GM12878 (cell line): ENCODE results near the gene CMTM4. TPM values are rescaled to one million over a fixed set of nuclear protein-coding genes. Genes with fewer than 3 reads are reported as not detected.

ENCODE experiments used
- ATAC-seq: fragments of 200-7000 bp; cut with Tn5 transposase; 3 replicates; pipeline ENCODE4 v1.9.1; 2020; ENCODE audit warnings: mild to moderate bottlenecking, moderate library complexity
- BruUV-seq: library from RNA; stranded (reverse); fragments of 400-500 nt; replicated peaks from 2 replicates; lab custom pipeline; 2021; lab: Mats Ljungman, UMichigan
- CTCF ChIA-PET: fragments of 300-600 bp; sonication (Branson Sonifier 250); formaldehyde crosslinking; extraction: SDS; loops from one replicate; lab custom pipeline; 2021; ENCODE audit warnings: inconsistent platforms; lab: Yijun Ruan, JAX
- POLR2A ChIA-PET: fragments of 350-600 bp; formaldehyde crosslinking; extraction: SDS; loops from one replicate; lab custom pipeline; 2021; ENCODE audit warnings: inconsistent platforms; lab: Charles Lee
- RAD21 ChIA-PET: fragments of 300-600 bp; sonication (Branson Sonifier 250); formaldehyde crosslinking; loops from one replicate; lab custom pipeline; 2023; ENCODE audit warnings: antibody characterized with exemption; ENCODE audit not compliant: unreplicated experiment; lab: Charles Lee
- SMC1A ChIA-PET: fragments of 300-600 bp; sonication (Branson Sonifier 250); formaldehyde crosslinking; loops from one replicate; lab custom pipeline; 2023; ENCODE audit not compliant: unreplicated experiment, uncharacterized antibody; lab: Charles Lee
- DNase-seq: peaks from one replicate; pipeline ENCODE4 v3.0.0-alpha.2; 2011; ENCODE audit warnings: low read depth, low spot score
- FAIRE-seq: peaks from 3 replicates; lab custom pipeline; 2011; peaks lifted over from hg19 to GRCh38; lab: Jason Lieb, UNC
- H2AFZ ChIP-seq: 2 replicates; pipeline ENCODE4 v1.6.0; 2011; ENCODE audit warnings: low read depth, low read length, control low read depth; ENCODE audit not compliant: control insufficient read depth
- H3K27ac ChIP-seq: 2 replicates; pipeline ENCODE4 v1.5.1; 2011; ENCODE audit warnings: control low read depth; ENCODE audit not compliant: control insufficient read depth, insufficient read depth
- H3K27me3 ChIP-seq, 2 experiments: replicated peaks in 1 of 2; 2 replicates each; pipeline versions ENCODE4 v1.6.0 to v1.6.1; 2011; ENCODE audit warnings: low read length in 1 of 2; ENCODE audit not compliant: control insufficient read depth in 2 of 2, insufficient read depth in 2 of 2
- H3K36me3 ChIP-seq, 2 experiments: 2 replicates each; pipeline ENCODE4 v1.5.1; 2011; ENCODE audit warnings: low read length in 1 of 2; ENCODE audit not compliant: control insufficient read depth in 2 of 2, insufficient read depth in 2 of 2
- H3K4me1 ChIP-seq: 2 replicates; pipeline ENCODE4 v1.6.1; 2011; ENCODE audit warnings: mild to moderate bottlenecking, low read length, moderate library complexity, mixed read lengths; ENCODE audit not compliant: control insufficient read depth, insufficient read depth
- H3K4me2 ChIP-seq: 2 replicates; pipeline ENCODE4 v1.6.0; 2011; ENCODE audit warnings: control low read depth; ENCODE audit not compliant: control insufficient read depth, insufficient read depth
- H3K4me3 ChIP-seq: fragments of 200-600 bp; sonication (generic); 2 replicates; pipeline ENCODE4 v1.5.1; 2016
- H3K79me2 ChIP-seq: 2 replicates; pipeline ENCODE4 v1.6.0; 2011; ENCODE audit warnings: low read length; ENCODE audit not compliant: control insufficient read depth, insufficient read depth
- H3K9ac ChIP-seq: 2 replicates; pipeline ENCODE4 v1.8.0; 2011; ENCODE audit warnings: low read length, control low read depth, mixed read lengths; ENCODE audit not compliant: control insufficient read depth, insufficient read depth
- H3K9me3 ChIP-seq: replicated peaks from 3 replicates; pipeline ENCODE4 v1.5.1; 2011; ENCODE audit warnings: mild to moderate bottlenecking, low read length; ENCODE audit not compliant: control insufficient read depth, insufficient read depth
- H4K20me1 ChIP-seq: 2 replicates; pipeline ENCODE4 v1.6.0; 2011; ENCODE audit not compliant: control insufficient read depth, insufficient read depth
- BMI1 ChIP-seq: fragments of 450-650 bp; IDR thresholded peaks from 2 replicates; pipeline ENCODE4 v1.6.1; 2016; ENCODE audit warnings: mild to moderate bottlenecking, moderate library complexity, borderline replicate concordance
- CEBPB ChIP-seq, 2 experiments: fragments of 150-350 bp in 1 of 2; IDR thresholded peaks; 2 replicates each; pipeline ENCODE4 v1.6.1; 2012 to 2014; ENCODE audit warnings: low read depth in 2 of 2, low read length in 2 of 2, borderline replicate concordance in 1 of 2, inconsistent platforms in 1 of 2
- CHD4 ChIP-seq: fragments of 200-600 bp; sonication (generic); IDR thresholded peaks from 2 replicates; pipeline ENCODE4 v1.6.1; 2016; ENCODE audit warnings: mild to moderate bottlenecking
- GABPA ChIP-seq: IDR thresholded peaks from 2 replicates; pipeline ENCODE4 v1.6.1; 2014; ENCODE audit warnings: antibody characterized with exemption, low read depth, mild to moderate bottlenecking, inconsistent platforms
- IKZF2 ChIP-seq, 2 experiments: fragments of 450-650 bp; IDR thresholded peaks; 2 replicates each; pipeline ENCODE4 v1.6.1; 2017; ENCODE audit warnings: mild to moderate bottlenecking in 2 of 2, moderate library complexity in 2 of 2
- KDM1A ChIP-seq: fragments of 200-600 bp; sonication (generic); IDR thresholded peaks from 2 replicates; pipeline ENCODE4 v1.6.1; 2016; ENCODE audit warnings: borderline replicate concordance
- MEF2B ChIP-seq: fragments of 450-650 bp; IDR thresholded peaks from 2 replicates; pipeline ENCODE4 v1.6.1; 2018; ENCODE audit warnings: mild to moderate bottlenecking, moderate library complexity; ENCODE audit not compliant: partially characterized antibody, poor library complexity, severe bottlenecking
- NFXL1 ChIP-seq: fragments of 450-650 bp; IDR thresholded peaks from 2 replicates; pipeline ENCODE4 v1.6.1; 2017; ENCODE audit warnings: antibody characterized with exemption, mild to moderate bottlenecking, borderline replicate concordance
- NFYA ChIP-seq: IDR thresholded peaks from 2 replicates; pipeline ENCODE4 v1.6.1; 2011; ENCODE audit warnings: low read depth, mild to moderate bottlenecking, low read length, improper control_type of control experiment, borderline replicate concordance
- NFYB ChIP-seq: IDR thresholded peaks from 2 replicates; pipeline ENCODE4 v1.6.1; 2011; ENCODE audit warnings: low read depth, mild to moderate bottlenecking, low read length, improper control_type of control experiment, moderate library complexity; ENCODE audit not compliant: insufficient read depth
- PAX5 ChIP-seq: IDR thresholded peaks from 2 replicates; pipeline ENCODE4 v1.6.1; 2011; ENCODE audit warnings: low read depth, low read length, borderline replicate concordance
- POLR2AphosphoS5 ChIP-seq: IDR thresholded peaks from 2 replicates; pipeline ENCODE4 v1.6.1; 2011; ENCODE audit warnings: mild to moderate bottlenecking, low read length, inconsistent platforms
- RUNX3 ChIP-seq: IDR thresholded peaks from 2 replicates; pipeline ENCODE4 v1.6.1; 2012; ENCODE audit warnings: low read length, inconsistent platforms
- STAT3 ChIP-seq: IDR thresholded peaks from 2 replicates; pipeline ENCODE4 v1.6.1; 2011; ENCODE audit warnings: low read depth, low read length, improper control_type of control experiment
- TARDBP ChIP-seq: IDR thresholded peaks from 2 replicates; pipeline ENCODE4 v1.6.1; 2016; ENCODE audit warnings: borderline replicate concordance
- TCF3 ChIP-seq: IDR thresholded peaks from 2 replicates; pipeline ENCODE4 v1.6.1; 2012; ENCODE audit warnings: low read depth, mild to moderate bottlenecking, low read length, borderline replicate concordance; ENCODE audit not compliant: insufficient read depth
- ZNF384 ChIP-seq: IDR thresholded peaks from 2 replicates; pipeline ENCODE4 v1.6.1; 2012; ENCODE audit warnings: low read depth, mild to moderate bottlenecking, low read length, improper control_type of control experiment, borderline replicate concordance
- ZSCAN29 ChIP-seq: fragments of 450-650 bp; IDR thresholded peaks from 2 replicates; pipeline ENCODE4 v1.6.1; 2017; ENCODE audit warnings: mild to moderate bottlenecking, moderate library complexity
- ZZZ3 ChIP-seq: IDR thresholded peaks from 2 replicates; pipeline ENCODE4 v1.6.1; 2011; ENCODE audit warnings: low read depth; ENCODE audit not compliant: control insufficient read depth, insufficient read length
- whole genome bisulfite sequencing: methylation state at CpG from one replicate; pipeline ENCODE4 v1.1.6; 2016; ENCODE audit warnings: low lambda C conversion rate; ENCODE audit not compliant: insufficient replicate concordance, insufficient coverage; ENCODE audit errors: missing lambda C conversion rate; 5-methylcytosine and 5-hydroxymethylcytosine counted together
- in situ Hi-C: fragments of 300-500 bp; cut with MboI; formaldehyde crosslinking; loops from 9 replicates; pipeline ENCODE4 v1.14.3; 2018; ENCODE audit warnings: mixed read lengths
- intact Hi-C: fragments of 100-400 bp; cut with micrococcal nuclease; formaldehyde crosslinking; loops from one replicate; pipeline ENCODE4 v1.14.2; 2022; ENCODE audit not compliant: unreplicated experiment
- polyA plus RNA-seq, 11 experiments: library from polyadenylated mRNA; depleted of rRNA in 4 of 11; unstranded in 6 of 11; stranded (reverse) in 5 of 11; fragments of >200 nt; fragmentation: Nextera tagmentation in 4 of 11; fragmentation: Illumina TruSeq in 1 of 11; extraction: Ambion mirVana in 4 of 11; extraction: Trizol in 1 of 11; gene quantifications; 1 replicate in 1 of 11; 2 replicates in 10 of 11; pipeline versions ENCODE4 v1.2.1 to v1.2.3, GENCODE V29; 2011 to 2016; ENCODE audit warnings: inconsistent platforms in 2 of 11, missing spikeins in 2 of 11, low read depth in 1 of 11
- total RNA-seq, 4 experiments: library from RNA; depleted of rRNA in 3 of 4; stranded (reverse); fragments of >200 nt in 3 of 4; fragmentation: Illumina TruSeq in 1 of 4; extraction: Trizol in 1 of 4; gene quantifications; 2 replicates each; pipeline versions ENCODE4 v1.2.1 to v1.2.3, GENCODE V29; 2013 to 2021
- TF ChIP-seq, protein P1 (sequence below): fragments of 450-650 bp; IDR thresholded peaks from 2 replicates; pipeline ENCODE4 v1.6.1; 2016; ENCODE audit warnings: mild to moderate bottlenecking

Gene CMTM4
- total and polyA plus RNA-seq, 10 of the 15 experiments (the other 5 are each of a cell fraction or from before 2014, with no cell fraction given), result 0.02 to 0.43 (median 0.15) TPM; not detected in 2

DNA sequence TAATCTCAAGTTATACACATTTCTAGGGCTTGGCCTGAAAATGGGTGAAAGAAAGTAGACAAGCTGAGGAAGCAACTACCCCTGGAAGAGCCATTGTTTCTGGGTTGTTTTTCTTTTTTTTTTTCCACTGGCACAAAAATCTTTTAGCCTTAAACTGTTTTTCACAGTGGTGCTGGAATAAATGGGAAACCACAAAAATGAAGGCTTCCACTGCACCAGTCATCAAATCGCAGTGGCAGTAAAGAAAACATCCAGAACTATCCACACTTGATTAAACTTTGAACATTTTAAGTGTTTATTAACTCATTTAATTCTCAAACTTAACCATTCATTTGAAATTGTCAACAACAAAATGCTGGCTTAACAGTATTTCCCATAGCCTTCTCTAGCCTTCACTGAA, 14.3 kb downstream of the CMTM4 start:
- TF ChIP-seq TCF3 (no peak), IKZF2 (IDR thresholded peaks at IDR 0.05) (no peak), MEF2B (no peak), BMI1 (no peak), GABPA (no peak), RUNX3 (no peak), NFXL1 (no peak), PAX5 (no peak), CEBPB (IDR thresholded peaks at IDR 0.05; ENCODE audit: borderline replicate concordance in 1 of 2, low read depth in 2 of 2, low read length in 2 of 2) (no peak), TARDBP (no peak), ZZZ3 (no peak), NFYB (no peak), POLR2AphosphoS5 (no peak), ZSCAN29 (no peak), NFYA (no peak), ZNF384 (no peak), CHD4 (no peak), KDM1A (no peak), STAT3 (no peak)
- TF ChIP-seq, protein P1, sequence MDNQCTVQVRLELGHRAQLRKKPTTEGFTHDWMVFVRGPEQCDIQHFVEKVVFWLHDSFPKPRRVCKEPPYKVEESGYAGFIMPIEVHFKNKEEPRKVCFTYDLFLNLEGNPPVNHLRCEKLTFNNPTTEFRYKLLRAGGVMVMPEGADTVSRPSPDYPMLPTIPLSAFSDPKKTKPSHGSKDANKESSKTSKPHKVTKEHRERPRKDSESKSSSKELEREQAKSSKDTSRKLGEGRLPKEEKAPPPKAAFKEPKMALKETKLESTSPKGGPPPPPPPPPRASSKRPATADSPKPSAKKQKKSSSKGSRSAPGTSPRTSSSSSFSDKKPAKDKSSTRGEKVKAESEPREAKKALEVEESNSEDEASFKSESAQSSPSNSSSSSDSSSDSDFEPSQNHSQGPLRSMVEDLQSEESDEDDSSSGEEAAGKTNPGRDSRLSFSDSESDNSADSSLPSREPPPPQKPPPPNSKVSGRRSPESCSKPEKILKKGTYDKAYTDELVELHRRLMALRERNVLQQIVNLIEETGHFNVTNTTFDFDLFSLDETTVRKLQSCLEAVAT, result no peak
- CTCF ChIA-PET, result interaction anchor here (1.8 kb wide), 1 partner anchor 73 kb away, joined by 5 read pairs; no protein-coding TSS in a partner anchor
- no TSS peak for BruUV-seq
- ATAC-seq, result no peak
- RAD21 ChIA-PET, result no interaction called here
- intact Hi-C loops (no loop called here), in situ Hi-C loops (no loop called here)
- POLR2A ChIA-PET, result no interaction called here
- H3K4me2 ChIP-seq, result no peak overlapping the region
- no peaks in the 10 kb centered on the region for H4K20me1 ChIP-seq
- SMC1A ChIA-PET, result no interaction called here
- WGBS, result 6% methylated on average over 1 of the region's 1 CpG
- H3K9me3 ChIP-seq, result no peaks in the 10 kb centered on the region
- no peak overlapping the region for H3K9ac ChIP-seq
- H3K27me3 ChIP-seq, result no peaks in the 10 kb centered on the region
- no peak for DNase-seq
- no peak overlapping the region for H3K4me3 ChIP-seq
- H3K27ac ChIP-seq, result no peak overlapping the region
- no peaks in the 10 kb centered on the region for H3K36me3 ChIP-seq
- FAIRE-seq, result no peak
- H3K79me2 ChIP-seq, result no peaks in the 10 kb centered on the region
- no peak overlapping the region for H2AFZ ChIP-seq
- no peaks in the 10 kb centered on the region for H3K4me1 ChIP-seq
